Measurements from ENCODE around the gene MLH1. TPM values are rescaled to one million over a fixed set of nuclear protein-coding genes. Genes with fewer than 3 reads are reported as not detected.

Gene MLH1
- total and polyA plus RNA-seq, 9 donors = 39.9 to 59.4 (median 50.3) TPM

GRCh38 chr3:37015642-37016041 lies 22.3 kb downstream of the MLH1 start:
- Histone ChIP-seq H3K9me3 (replicated peaks; ENCODE audit: control insufficient read depth, low read depth, low read length) (no peaks in the 10 kb centered on the region), H3K4me1 (ENCODE audit: control insufficient read depth, insufficient read depth, low read length) (no peaks in the 10 kb centered on the region), H3K27ac (ENCODE audit: low read length) (no peak overlapping the region), H3K36me3 (ENCODE audit: control insufficient read depth, insufficient read depth, low read length) (peaks cover 55% of the 10 kb centered on the region), H3K4me3 (ENCODE audit: low read length) (no peak overlapping the region), H3K27me3 (ENCODE audit: control insufficient read depth, insufficient read depth, low read length) (no peaks in the 10 kb centered on the region)
- DNase-seq = no peak
- WGBS (ENCODE audit: insufficient coverage) = 90% methylated on average over 4 of the region's 5 CpGs

GRCh38 chr3:37016903-37017302 lies 23.6 kb downstream of the MLH1 start:
- H3K27ac ChIP-seq (ENCODE audit: low read length) = no peak overlapping the region
- no peaks in the 10 kb centered on the region for H3K9me3 ChIP-seq (replicated peaks; ENCODE audit: control insufficient read depth, low read depth, low read length)
- WGBS (ENCODE audit: insufficient coverage) = no CpG with 5 or more reads among the region's 8 CpGs
- no peaks in the 10 kb centered on the region for H3K27me3 ChIP-seq (ENCODE audit: control insufficient read depth, insufficient read depth, low read length)
- H3K4me3 ChIP-seq (ENCODE audit: low read length) = no peak overlapping the region
- H3K4me1 ChIP-seq (ENCODE audit: control insufficient read depth, insufficient read depth, low read length) = no peaks in the 10 kb centered on the region
- H3K36me3 ChIP-seq (ENCODE audit: control insufficient read depth, insufficient read depth, low read length) = peaks cover 63% of the 10 kb centered on the region
- DNase-seq = no peak

GRCh38 chr3:37017683-37018082 lies 24.4 kb downstream of the MLH1 start:
- Histone ChIP-seq H3K36me3 (ENCODE audit: control insufficient read depth, insufficient read depth, low read length) (peaks cover 67% of the 10 kb centered on the region), H3K4me1 (ENCODE audit: control insufficient read depth, insufficient read depth, low read length) (no peaks in the 10 kb centered on the region), H3K9me3 (replicated peaks; ENCODE audit: control insufficient read depth, low read depth, low read length) (no peaks in the 10 kb centered on the region), H3K27ac (ENCODE audit: low read length) (no peak overlapping the region), H3K27me3 (ENCODE audit: control insufficient read depth, insufficient read depth, low read length) (no peaks in the 10 kb centered on the region), H3K4me3 (ENCODE audit: low read length) (no peak overlapping the region)
- WGBS (ENCODE audit: insufficient coverage) = no CpG with 5 or more reads among the region's 3 CpGs
- no peak for DNase-seq

- no CpG with 5 or more reads among the region's 2 CpGs for WGBS (ENCODE audit: insufficient coverage)
- Histone ChIP-seq H3K9me3 (replicated peaks; ENCODE audit: control insufficient read depth, low read depth, low read length) (peaks cover 6% of the 10 kb centered on the region), H3K27ac (ENCODE audit: low read length) (no peak overlapping the region), H3K4me1 (ENCODE audit: control insufficient read depth, insufficient read depth, low read length) (no peaks in the 10 kb centered on the region), H3K27me3 (ENCODE audit: control insufficient read depth, insufficient read depth, low read length) (no peaks in the 10 kb centered on the region), H3K4me3 (ENCODE audit: low read length) (no peak overlapping the region), H3K36me3 (ENCODE audit: control insufficient read depth, insufficient read depth, low read length) (peaks cover 78% of the 10 kb centered on the region)
- no peak for DNase-seq
Observed at GRCh38 chr3:37024092-37024491, 30.8 kb downstream of the MLH1 start.

GRCh38 chr3:37024820-37025405 lies 31.6 kb downstream of the MLH1 start:
- WGBS (ENCODE audit: insufficient coverage) = no CpG with 5 or more reads among the region's 3 CpGs

GRCh38 chr3:37025561-37026335 lies 32.4 kb downstream of the MLH1 start:
- H3K27ac ChIP-seq (ENCODE audit: low read length) = no peak overlapping the region
- no peak for DNase-seq
- no peaks in the 10 kb centered on the region for H3K27me3 ChIP-seq (ENCODE audit: control insufficient read depth, insufficient read depth, low read length)
- peaks cover 6% of the 10 kb centered on the region for H3K9me3 ChIP-seq (replicated peaks; ENCODE audit: control insufficient read depth, low read depth, low read length)
- 96% methylated on average over 3 of the region's 3 CpGs for WGBS (ENCODE audit: insufficient coverage)
- peaks cover 4% of the 10 kb centered on the region for H3K4me1 ChIP-seq (ENCODE audit: control insufficient read depth, insufficient read depth, low read length)
- H3K4me3 ChIP-seq (ENCODE audit: low read length) = no peak overlapping the region
- peaks cover 69% of the 10 kb centered on the region for H3K36me3 ChIP-seq (ENCODE audit: control insufficient read depth, insufficient read depth, low read length)

More at GRCh38 chr3:37024820-37025405, 31.6 kb downstream of the MLH1 start:
- DNase-seq = no peak
- Histone ChIP-seq H3K27ac (ENCODE audit: low read length) (no peak overlapping the region), H3K4me1 (ENCODE audit: control insufficient read depth, insufficient read depth, low read length) (peaks cover 3% of the 10 kb centered on the region), H3K36me3 (ENCODE audit: control insufficient read depth, insufficient read depth, low read length) (peaks cover 77% of the 10 kb centered on the region), H3K27me3 (ENCODE audit: control insufficient read depth, insufficient read depth, low read length) (no peaks in the 10 kb centered on the region), H3K9me3 (replicated peaks; ENCODE audit: control insufficient read depth, low read depth, low read length) (peaks cover 6% of the 10 kb centered on the region), H3K4me3 (ENCODE audit: low read length) (no peak overlapping the region)

- peaks cover 65% of the 10 kb centered on the region for H3K36me3 ChIP-seq (ENCODE audit: control insufficient read depth, insufficient read depth, low read length)
- peaks cover 12% of the 10 kb centered on the region for H3K4me1 ChIP-seq (ENCODE audit: control insufficient read depth, insufficient read depth, low read length)
- 100% methylated on average over 4 of the region's 5 CpGs for WGBS (ENCODE audit: insufficient coverage)
- no peak for DNase-seq
- H3K9me3 ChIP-seq (replicated peaks; ENCODE audit: control insufficient read depth, low read depth, low read length) = peaks cover 6% of the 10 kb centered on the region
- no peak overlapping the region for H3K4me3 ChIP-seq (ENCODE audit: low read length)
- H3K27me3 ChIP-seq (ENCODE audit: control insufficient read depth, insufficient read depth, low read length) = no peaks in the 10 kb centered on the region
- H3K27ac ChIP-seq (ENCODE audit: low read length) = no peak overlapping the region
Observed at GRCh38 chr3:37026851-37027250, 33.5 kb downstream of the MLH1 start.

- H3K36me3 ChIP-seq (ENCODE audit: control insufficient read depth, insufficient read depth, low read length) = peaks cover 57% of the 10 kb centered on the region
- no peak overlapping the region for H3K27ac ChIP-seq (ENCODE audit: low read length)
- no peak overlapping the region for H3K4me3 ChIP-seq (ENCODE audit: low read length)
- peak; percentile 50 for DNase-seq
- peaks cover 14% of the 10 kb centered on the region for H3K4me1 ChIP-seq (ENCODE audit: control insufficient read depth, insufficient read depth, low read length)
- peaks cover 6% of the 10 kb centered on the region for H3K9me3 ChIP-seq (replicated peaks; ENCODE audit: control insufficient read depth, low read depth, low read length)
- H3K27me3 ChIP-seq (ENCODE audit: control insufficient read depth, insufficient read depth, low read length) = no peaks in the 10 kb centered on the region
- WGBS (ENCODE audit: insufficient coverage) = no CpG with 5 or more reads among the region's 1 CpG
Observed at GRCh38 chr3:37028329-37028728, 35.0 kb downstream of the MLH1 start.

- Histone ChIP-seq H3K36me3 (ENCODE audit: control insufficient read depth, insufficient read depth, low read length) (peaks cover 55% of the 10 kb centered on the region), H3K4me1 (ENCODE audit: control insufficient read depth, insufficient read depth, low read length) (peaks cover 14% of the 10 kb centered on the region), H3K4me3 (ENCODE audit: low read length) (no peak overlapping the region), H3K9me3 (replicated peaks; ENCODE audit: control insufficient read depth, low read depth, low read length) (peaks cover 6% of the 10 kb centered on the region), H3K27ac (ENCODE audit: low read length) (no peak overlapping the region), H3K27me3 (ENCODE audit: control insufficient read depth, insufficient read depth, low read length) (no peaks in the 10 kb centered on the region)
- WGBS (ENCODE audit: insufficient coverage) = no CpG with 5 or more reads among the region's 1 CpG
- no peak for DNase-seq
Observed at GRCh38 chr3:37029111-37029510, 35.8 kb downstream of the MLH1 start.

GRCh38 chr3:37029516-37030163 lies 36.3 kb downstream of the MLH1 start:
- Histone ChIP-seq H3K36me3 (ENCODE audit: control insufficient read depth, insufficient read depth, low read length) (peaks cover 56% of the 10 kb centered on the region), H3K27ac (ENCODE audit: low read length) (peak overlapping the region; percentile 72), H3K27me3 (ENCODE audit: control insufficient read depth, insufficient read depth, low read length) (no peaks in the 10 kb centered on the region), H3K4me3 (ENCODE audit: low read length) (no peak overlapping the region), H3K4me1 (ENCODE audit: control insufficient read depth, insufficient read depth, low read length) (peaks cover 14% of the 10 kb centered on the region), H3K9me3 (replicated peaks; ENCODE audit: control insufficient read depth, low read depth, low read length) (peaks cover 5% of the 10 kb centered on the region)
- DNase-seq = no peak
